ENCODE results near the gene KCNH1. TPM values are rescaled to one million over a fixed set of nuclear protein-coding genes. Genes with fewer than 3 reads are reported as not detected.

Gene KCNH1
- total RNA-seq, 1 donor, result under 0.01 TPM

- DNase-seq (ENCODE audit: low read depth in 2 of 3, low spot score in 2 of 3), result no peak
These were observed 402.8 kb downstream of the KCNH1 start for GRCh38 chr1:210731193-210731592.

- DNase-seq (ENCODE audit: low read depth in 2 of 3, low spot score in 2 of 3), result no peak
These were observed 403.9 kb downstream of the KCNH1 start for GRCh38 chr1:210730023-210730422.

- DNase-seq (ENCODE audit: low read depth in 2 of 3, low spot score in 2 of 3), result no peak
These were observed 405.4 kb downstream of the KCNH1 start for GRCh38 chr1:210728437-210729149.

GRCh38 chr1:210727709-210728108 lies 406.2 kb downstream of the KCNH1 start:
- no peak for DNase-seq (ENCODE audit: low read depth in 2 of 3, low spot score in 2 of 3)

- peak in 2 of 3 donors; percentile 15 to 62 for DNase-seq (ENCODE audit: low read depth in 2 of 3, low spot score in 2 of 3)
These were observed 407.3 kb downstream of the KCNH1 start for GRCh38 chr1:210726621-210727020.

GRCh38 chr1:210724768-210725167 lies 409.2 kb downstream of the KCNH1 start:
- no peak for DNase-seq (ENCODE audit: low read depth in 2 of 3, low spot score in 2 of 3)

- DNase-seq (ENCODE audit: low read depth in 2 of 3, low spot score in 2 of 3), result no peak
These were observed 410.3 kb downstream of the KCNH1 start for GRCh38 chr1:210723646-210724045.

GRCh38 chr1:210722410-210723081 lies 411.4 kb downstream of the KCNH1 start:
- no peak for DNase-seq (ENCODE audit: low read depth in 2 of 3, low spot score in 2 of 3)

- no peak for DNase-seq (ENCODE audit: low read depth in 2 of 3, low spot score in 2 of 3)
These were observed 418.9 kb downstream of the KCNH1 start for GRCh38 chr1:210715072-210715471.

GRCh38 chr1:210711825-210712612 lies 421.9 kb downstream of the KCNH1 start:
- no peak for DNase-seq (ENCODE audit: low read depth in 2 of 3, low spot score in 2 of 3)

- DNase-seq (ENCODE audit: low read depth in 2 of 3, low spot score in 2 of 3), result no peak
These were observed 424.2 kb downstream of the KCNH1 start for GRCh38 chr1:210709701-210710100.

- DNase-seq (ENCODE audit: low read depth in 2 of 3, low spot score in 2 of 3), result no peak
These were observed 426.4 kb downstream of the KCNH1 start for GRCh38 chr1:210707300-210708240.

GRCh38 chr1:210706246-210706645 lies 427.7 kb downstream of the KCNH1 start:
- DNase-seq (ENCODE audit: low read depth in 2 of 3, low spot score in 2 of 3), result no peak

- DNase-seq (ENCODE audit: low read depth in 2 of 3, low spot score in 2 of 3), result no peak
These were observed 428.9 kb downstream of the KCNH1 start for GRCh38 chr1:210705086-210705485.

GRCh38 chr1:210703593-210703992 lies 430.4 kb downstream of the KCNH1 start:
- no peak for DNase-seq (ENCODE audit: low read depth in 2 of 3, low spot score in 2 of 3)

GRCh38 chr1:210702506-210702905 lies 431.4 kb downstream of the KCNH1 start:
- DNase-seq (ENCODE audit: low read depth in 2 of 3, low spot score in 2 of 3), result no peak

- no peak for DNase-seq (ENCODE audit: low read depth in 2 of 3, low spot score in 2 of 3)
These were observed 433.4 kb downstream of the KCNH1 start for GRCh38 chr1:210700511-210700910.

- DNase-seq (ENCODE audit: low read depth in 2 of 3, low spot score in 2 of 3), result no peak
These were observed 433.9 kb downstream of the KCNH1 start for GRCh38 chr1:210700083-210700482.

GRCh38 chr1:210698661-210699060 lies 435.3 kb downstream of the KCNH1 start:
- DNase-seq (ENCODE audit: low read depth in 2 of 3, low spot score in 2 of 3), result no peak

GRCh38 chr1:210697185-210697584 lies 436.8 kb downstream of the KCNH1 start:
- no peak for DNase-seq (ENCODE audit: low read depth in 2 of 3, low spot score in 2 of 3)

All from hematopoietic multipotent progenitor cell (in vitro differentiated cells).